OCI-LY7 (cell line): ENCODE measurements around the gene CNDP1. TPM values are rescaled to one million over a fixed set of nuclear protein-coding genes. Genes with fewer than 3 reads are reported as not detected.

Experiments used
- BruUV-seq: library from RNA; stranded (reverse); fragments of 400-500 nt; replicated peaks from 2 replicates; lab custom pipeline; 2021; lab: Mats Ljungman, UMichigan
- CTCF ChIA-PET: fragments of 300-600 bp; sonication (Branson Sonifier 250); formaldehyde crosslinking; loops from one replicate; lab custom pipeline; 2022; ENCODE audit warnings: antibody characterized with exemption; ENCODE audit not compliant: unreplicated experiment; lab: Charles Lee
- POLR2A ChIA-PET: fragments of 300-600 bp; sonication (Branson Sonifier 250); formaldehyde crosslinking; loops from one replicate; lab custom pipeline; 2022; ENCODE audit warnings: antibody characterized with exemption; lab: Charles Lee
- DNase-seq: peaks from one replicate; pipeline ENCODE4 v3.0.0-alpha.2; 2015; ENCODE audit warnings: low spot score
- H2AFZ ChIP-seq: fragments of 200-600 bp; sonication (generic), shearing (Covaris generic); 2 replicates; pipeline ENCODE4 v1.6.1; 2014; ENCODE audit warnings: mild to moderate bottlenecking, antibody characterized with exemption, low read length, moderate library complexity
- H3K27ac ChIP-seq: fragments of 200-600 bp; sonication (generic); 2 replicates; pipeline ENCODE4 v1.5.1; 2014; ENCODE audit warnings: mixed run types, low read depth, mild to moderate bottlenecking, moderate library complexity, low read length, inconsistent platforms; ENCODE audit not compliant: poor library complexity, severe bottlenecking
- H3K36me3 ChIP-seq: fragments of 200-600 bp; sonication (generic); 2 replicates; pipeline ENCODE4 v1.6.1; 2014; ENCODE audit warnings: mild to moderate bottlenecking, antibody characterized with exemption, low read length, moderate library complexity, mixed read lengths; ENCODE audit not compliant: insufficient read depth
- H3K4me1 ChIP-seq: fragments of 200-600 bp; sonication (generic); 2 replicates; pipeline ENCODE4 v1.5.1; 2014; ENCODE audit warnings: mild to moderate bottlenecking, low read length; ENCODE audit not compliant: insufficient read depth, poor library complexity, severe bottlenecking
- H3K4me2 ChIP-seq: fragments of 200-600 bp; sonication (generic); 2 replicates; pipeline ENCODE4 v1.6.1; 2014; ENCODE audit warnings: mild to moderate bottlenecking, low read length
- H3K4me3 ChIP-seq: fragments of 200-600 bp; sonication (generic); 2 replicates; pipeline ENCODE4 v1.5.1; 2014; ENCODE audit warnings: mild to moderate bottlenecking, low read depth, low read length; ENCODE audit not compliant: poor library complexity, severe bottlenecking
- H3K79me2 ChIP-seq: fragments of 200-600 bp; sonication (generic); 2 replicates; pipeline ENCODE4 v1.6.1; 2016; ENCODE audit warnings: low read depth, mild to moderate bottlenecking, low read length, moderate library complexity, mixed read lengths; ENCODE audit not compliant: insufficient read depth
- H3K9me2 ChIP-seq: fragments of 200-600 bp; sonication (generic); 2 replicates; pipeline ENCODE4 v1.6.1; 2016; ENCODE audit warnings: mild to moderate bottlenecking, low read length, mixed read lengths; ENCODE audit not compliant: insufficient read depth
- H3K9me3 ChIP-seq: fragments of 200-600 bp; sonication (generic); 2 replicates; pipeline ENCODE4 v1.6.1; 2014; ENCODE audit warnings: mild to moderate bottlenecking, mixed run types, low read length, mixed read lengths
- H4K20me1 ChIP-seq: fragments of 200-600 bp; sonication (generic); 2 replicates; pipeline ENCODE4 v1.6.1; 2014; ENCODE audit warnings: mild to moderate bottlenecking, antibody characterized with exemption, low read length, moderate library complexity, mixed read lengths; ENCODE audit not compliant: insufficient read depth
- EZH2phosphoT487 ChIP-seq: fragments of 200-600 bp; sonication (generic); IDR thresholded peaks from 2 replicates; pipeline ENCODE4 v1.6.1; 2018; ENCODE audit warnings: low read depth, borderline replicate concordance, mild to moderate bottlenecking, mixed run types, antibody characterized with exemption, low read length, moderate library complexity, mixed read lengths
- intact Hi-C: fragments of 100-400 bp; cut with micrococcal nuclease; formaldehyde crosslinking; loops from one replicate; pipeline ENCODE4 v1.10.0; 2022; ENCODE audit not compliant: unreplicated experiment
- total RNA-seq, 2 experiments: library from RNA; depleted of rRNA in 1 of 2; stranded (reverse); fragments of >200 nt in 1 of 2; shearing (Covaris generic) in 1 of 2; gene quantifications; 2 replicates each; pipeline ENCODE4 v1.2.3, GENCODE V29; 2014 to 2022
- TF ChIP-seq, protein P1 (sequence below): fragments of 200-600 bp; sonication (generic); conservative IDR thresholded peaks from 2 replicates; pipeline ENCODE4 v1.5.1; 2014; ENCODE audit warnings: mild to moderate bottlenecking, antibody characterized with exemption, low read length, moderate library complexity, mixed read lengths

Gene CNDP1
- total RNA-seq, 2 experiments from 2014 or later, result not detected

DNA sequence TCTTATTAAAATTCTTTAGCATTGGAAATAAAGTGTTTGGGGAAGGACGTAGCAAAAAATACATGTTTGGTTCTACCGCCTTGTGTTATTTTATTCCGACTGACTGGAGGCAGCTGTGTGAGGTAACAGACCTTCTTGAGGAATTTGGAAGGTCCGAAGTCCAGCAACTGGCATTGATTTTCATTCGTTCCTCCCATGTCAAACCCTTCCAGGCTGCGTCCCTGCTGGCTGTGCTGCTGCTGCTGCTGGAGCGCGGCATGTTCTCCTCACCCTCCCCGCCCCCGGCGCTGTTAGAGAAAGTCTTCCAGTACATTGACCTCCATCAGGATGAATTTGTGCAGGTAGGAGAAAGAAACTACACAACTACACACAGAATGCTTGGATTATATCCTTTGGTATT lies 21.8 kb downstream of the CNDP1 start:
- Histone ChIP-seq H3K9me2 (no peaks in the 10 kb centered on the region), H3K79me2 (no peaks in the 10 kb centered on the region), H3K4me1 (no peaks in the 10 kb centered on the region), H3K9me3 (no peaks in the 10 kb centered on the region), H2AFZ (no peak overlapping the region), H3K4me2 (no peak overlapping the region), H3K36me3 (no peaks in the 10 kb centered on the region), H3K4me3 (no peak overlapping the region), H4K20me1 (no peaks in the 10 kb centered on the region), H3K27ac (no peak overlapping the region)
- ChIA-PET CTCF (no interaction called here), POLR2A (no interaction called here)
- DNase-seq, result no peak
- no TSS peak for BruUV-seq
- intact Hi-C loops, result no loop called here
- TF ChIP-seq EZH2phosphoT487, result no peak
- TF ChIP-seq, protein P1, sequence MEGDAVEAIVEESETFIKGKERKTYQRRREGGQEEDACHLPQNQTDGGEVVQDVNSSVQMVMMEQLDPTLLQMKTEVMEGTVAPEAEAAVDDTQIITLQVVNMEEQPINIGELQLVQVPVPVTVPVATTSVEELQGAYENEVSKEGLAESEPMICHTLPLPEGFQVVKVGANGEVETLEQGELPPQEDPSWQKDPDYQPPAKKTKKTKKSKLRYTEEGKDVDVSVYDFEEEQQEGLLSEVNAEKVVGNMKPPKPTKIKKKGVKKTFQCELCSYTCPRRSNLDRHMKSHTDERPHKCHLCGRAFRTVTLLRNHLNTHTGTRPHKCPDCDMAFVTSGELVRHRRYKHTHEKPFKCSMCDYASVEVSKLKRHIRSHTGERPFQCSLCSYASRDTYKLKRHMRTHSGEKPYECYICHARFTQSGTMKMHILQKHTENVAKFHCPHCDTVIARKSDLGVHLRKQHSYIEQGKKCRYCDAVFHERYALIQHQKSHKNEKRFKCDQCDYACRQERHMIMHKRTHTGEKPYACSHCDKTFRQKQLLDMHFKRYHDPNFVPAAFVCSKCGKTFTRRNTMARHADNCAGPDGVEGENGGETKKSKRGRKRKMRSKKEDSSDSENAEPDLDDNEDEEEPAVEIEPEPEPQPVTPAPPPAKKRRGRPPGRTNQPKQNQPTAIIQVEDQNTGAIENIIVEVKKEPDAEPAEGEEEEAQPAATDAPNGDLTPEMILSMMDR, result no peak

DNA sequence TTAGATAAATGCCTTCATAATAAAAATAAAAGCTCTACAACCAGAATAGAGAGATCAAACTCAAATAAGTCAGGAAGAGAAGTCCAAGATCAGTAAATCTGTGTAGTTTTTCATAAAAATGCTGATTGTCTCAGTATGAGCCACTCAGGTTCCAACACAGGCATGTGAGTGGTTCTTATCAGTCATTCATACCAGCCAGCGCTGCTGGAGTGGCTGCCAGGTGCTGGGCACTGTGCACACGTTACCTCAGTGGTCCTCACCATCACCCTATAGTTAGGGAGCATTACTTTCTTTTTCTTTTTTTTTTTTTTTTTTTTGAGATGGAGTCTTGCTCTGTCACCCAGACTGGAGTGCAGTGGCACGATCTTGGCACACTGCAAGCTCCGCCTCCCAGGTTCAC lies 23.8 kb downstream of the CNDP1 start:
- Histone ChIP-seq H3K79me2 (no peaks in the 10 kb centered on the region), H3K36me3 (no peaks in the 10 kb centered on the region), H4K20me1 (no peaks in the 10 kb centered on the region), H3K9me2 (no peaks in the 10 kb centered on the region), H2AFZ (no peak overlapping the region), H3K27ac (no peak overlapping the region), H3K9me3 (no peaks in the 10 kb centered on the region), H3K4me3 (no peak overlapping the region), H3K4me2 (no peak overlapping the region), H3K4me1 (no peaks in the 10 kb centered on the region)
- intact Hi-C loops, result no loop called here
- TF ChIP-seq EZH2phosphoT487, result no peak
- TF ChIP-seq, protein P1, result no peak
- no TSS peak for BruUV-seq
- DNase-seq, result no peak
- ChIA-PET POLR2A (interaction anchor here (0.6 kb wide), 1 partner anchor 932 kb away, joined by 4 read pairs; no protein-coding TSS in a partner anchor), CTCF (no interaction called here)

DNA sequence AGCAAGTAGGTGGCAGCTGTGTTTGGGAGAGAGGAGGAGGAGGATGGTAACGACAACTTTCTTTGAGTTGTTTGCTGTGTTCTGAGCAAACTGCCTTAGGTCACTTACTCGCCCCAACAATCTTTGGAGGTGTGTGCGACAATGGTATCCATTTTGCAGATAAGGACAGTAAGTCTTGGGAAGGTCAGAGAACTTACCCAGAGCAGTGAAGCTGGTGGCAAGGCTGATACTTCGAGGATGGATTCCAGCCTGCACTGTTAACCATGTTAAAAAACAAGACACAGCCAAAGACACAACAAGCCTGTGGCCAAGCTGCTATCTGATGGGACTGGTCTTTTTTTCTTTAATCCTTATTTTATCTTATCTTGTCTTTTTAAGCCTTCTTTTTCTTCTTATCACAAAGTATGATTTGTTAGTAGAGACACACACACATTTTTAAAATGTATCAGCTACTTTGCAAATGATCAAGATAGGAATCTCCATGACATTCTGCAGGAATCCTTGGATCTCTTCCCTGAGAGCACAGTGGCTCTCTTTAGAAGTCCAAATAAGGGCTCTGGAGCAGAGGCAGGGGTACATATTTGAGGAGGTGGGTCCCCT lies 27.9 kb downstream of the CNDP1 start:
- POLR2A ChIA-PET, result no interaction called here
- CTCF ChIA-PET, result no interaction called here
- TF ChIP-seq EZH2phosphoT487, result no peak
- TF ChIP-seq, protein P1, result no peak

More for the DNA sequence above, 27.9 kb downstream of the CNDP1 start:
- no TSS peak for BruUV-seq
- Histone ChIP-seq H3K9me2 (no peaks in the 10 kb centered on the region), H3K27ac (no peak overlapping the region), H3K36me3 (no peaks in the 10 kb centered on the region), H4K20me1 (no peaks in the 10 kb centered on the region), H3K4me2 (no peak overlapping the region), H3K4me3 (no peak overlapping the region), H3K4me1 (no peaks in the 10 kb centered on the region), H2AFZ (no peak overlapping the region), H3K9me3 (no peaks in the 10 kb centered on the region), H3K79me2 (no peaks in the 10 kb centered on the region)
- intact Hi-C loops, result no loop called here
- DNase-seq, result no peak
